ENCODE results near the gene VPS54. TPM values are rescaled to one million over a fixed set of nuclear protein-coding genes. Genes with fewer than 3 reads are reported as not detected.
"Not testable (repeated sequence)": the region's sequence is repeated elsewhere in the genome, so short reads cannot be mapped to it uniquely, and the experiment has no call there.

VPS54 gene
- total RNA-seq, 1 donor from 2014 or later, result 15.6 TPM

DNA sequence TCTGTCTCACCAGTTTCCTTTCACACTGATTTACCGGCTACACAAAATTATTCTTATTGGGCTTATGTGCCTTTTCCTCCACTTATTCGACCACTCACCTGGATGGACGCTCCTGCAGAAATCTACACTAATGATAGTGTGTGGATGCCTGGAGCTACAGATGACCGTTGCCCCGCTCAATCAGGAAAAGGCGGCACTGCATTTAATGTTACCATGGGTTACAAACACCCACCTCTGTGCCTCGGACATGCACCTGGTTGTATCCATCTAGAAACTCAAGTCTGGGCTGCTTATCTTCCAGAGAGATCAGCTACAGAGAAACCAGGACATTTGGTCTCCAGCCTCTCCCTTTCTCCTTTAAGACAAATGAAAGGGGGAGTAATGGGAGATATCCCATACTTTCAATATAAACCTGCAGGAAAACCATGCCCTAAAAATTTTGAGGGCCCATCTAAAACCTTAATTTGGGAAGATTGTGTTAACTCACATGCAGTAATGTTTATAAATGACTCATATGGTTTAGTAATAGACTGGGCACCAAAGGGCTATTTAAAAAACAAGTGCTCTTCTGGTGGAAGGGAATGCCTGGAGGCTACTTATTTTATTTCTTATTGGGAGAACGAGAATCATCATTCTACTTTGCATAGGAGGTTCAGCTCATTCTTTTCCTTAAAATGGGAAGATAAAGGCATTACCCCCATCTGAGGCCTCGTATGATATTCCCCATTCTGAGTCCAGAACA lies 24.7 kb downstream of the VPS54 start:
- peaks cover 34% of the 10 kb centered on the region for H3K36me3 Mint-ChIP-seq (ENCODE audit: low read depth)
- intact Hi-C loops (cut with micrococcal nuclease); H3K27ac Mint-ChIP-seq; H3K27me3 Mint-ChIP-seq; DNase-seq; H3K4me3 Mint-ChIP-seq: not testable (repeated sequence)
- peaks cover 10% of the 10 kb centered on the region for H3K4me1 Mint-ChIP-seq
- H3K9me3 Mint-ChIP-seq, result peaks cover 14% of the 10 kb centered on the region

DNA sequence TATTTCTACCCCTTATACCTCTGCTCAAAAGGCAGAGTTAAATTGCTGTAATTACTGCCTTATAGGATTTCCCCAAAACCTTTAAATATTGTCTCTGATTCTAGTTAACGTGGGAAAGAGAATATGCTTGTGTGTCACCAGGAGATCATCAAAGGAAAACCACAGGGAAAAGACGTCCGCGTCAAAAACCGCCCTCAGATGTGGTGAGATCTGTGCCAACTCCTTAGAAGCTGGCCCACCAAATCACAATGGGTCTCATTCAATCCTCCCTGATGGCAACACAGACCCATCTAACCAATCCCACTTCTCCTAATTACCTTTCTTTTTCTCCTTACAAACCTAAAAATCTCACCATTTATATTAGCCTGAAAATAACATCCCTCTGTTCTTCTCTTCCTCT lies 25.4 kb downstream of the VPS54 start:
- no peak overlapping the region for H3K27ac Mint-ChIP-seq
- peaks cover 14% of the 10 kb centered on the region for H3K9me3 Mint-ChIP-seq
- no peaks in the 10 kb centered on the region for H3K27me3 Mint-ChIP-seq
- intact Hi-C loops (cut with micrococcal nuclease), result no loop called here
- peak; percentile 49 for DNase-seq
- no peak overlapping the region for H3K4me3 Mint-ChIP-seq
- H3K36me3 Mint-ChIP-seq (ENCODE audit: low read depth), result peaks cover 34% of the 10 kb centered on the region
- peaks cover 10% of the 10 kb centered on the region for H3K4me1 Mint-ChIP-seq

- H3K4me1 Mint-ChIP-seq, result peaks cover 10% of the 10 kb centered on the region
- H3K27me3 Mint-ChIP-seq; H3K4me3 Mint-ChIP-seq; DNase-seq; H3K27ac Mint-ChIP-seq; intact Hi-C loops (cut with micrococcal nuclease): not testable (repeated sequence)
- peaks cover 33% of the 10 kb centered on the region for H3K36me3 Mint-ChIP-seq (ENCODE audit: low read depth)
- peaks cover 11% of the 10 kb centered on the region for H3K9me3 Mint-ChIP-seq
Observed at GRCh38 chr2:63993130-63993584, 26.1 kb downstream of the VPS54 start.

GRCh38 chr2:63992061-63992685 lies 27.1 kb downstream of the VPS54 start:
- H3K27ac Mint-ChIP-seq, result no peak overlapping the region
- H3K27me3 Mint-ChIP-seq, result no peaks in the 10 kb centered on the region
- DNase-seq, result no peak
- peaks cover 10% of the 10 kb centered on the region for H3K4me1 Mint-ChIP-seq
- peaks cover 35% of the 10 kb centered on the region for H3K36me3 Mint-ChIP-seq (ENCODE audit: low read depth)
- no peak overlapping the region for H3K4me3 Mint-ChIP-seq
- intact Hi-C loops (cut with micrococcal nuclease), result no loop called here
- H3K9me3 Mint-ChIP-seq, result peaks cover 13% of the 10 kb centered on the region

- H3K4me3 Mint-ChIP-seq; intact Hi-C loops (cut with micrococcal nuclease); DNase-seq; H3K27me3 Mint-ChIP-seq; H3K27ac Mint-ChIP-seq: not testable (repeated sequence)
- Mint-ChIP-seq H3K9me3 (peaks cover 13% of the 10 kb centered on the region), H3K36me3 (ENCODE audit: low read depth) (peaks cover 30% of the 10 kb centered on the region), H3K4me1 (peaks cover 13% of the 10 kb centered on the region)
Observed at GRCh38 chr2:63991173-63991999, 27.8 kb downstream of the VPS54 start.

DNA sequence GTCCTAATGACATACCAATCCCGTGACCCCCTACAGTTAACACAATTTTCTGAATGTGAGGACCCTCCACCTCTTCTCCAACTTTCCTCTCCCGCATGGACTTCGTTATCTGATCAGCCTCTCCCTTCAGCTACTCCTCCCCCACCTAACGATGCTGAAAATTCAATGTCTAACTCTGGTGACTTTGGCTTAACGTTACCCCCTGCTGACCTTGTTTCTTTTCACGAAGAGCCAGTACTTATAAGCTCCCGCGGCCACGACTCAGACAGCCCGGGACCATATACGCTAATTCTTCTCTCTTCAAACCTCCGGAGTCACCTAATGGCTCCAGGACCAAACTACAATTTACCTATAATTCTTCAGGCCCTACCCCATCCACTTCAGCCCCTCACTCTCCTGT lies 29.2 kb downstream of the VPS54 start:
- peak overlapping the region; percentile 11 for H3K27ac Mint-ChIP-seq
- H3K4me1 Mint-ChIP-seq, result peaks cover 21% of the 10 kb centered on the region
- peaks cover 33% of the 10 kb centered on the region for H3K36me3 Mint-ChIP-seq (ENCODE audit: low read depth)
- peaks cover 10% of the 10 kb centered on the region for H3K9me3 Mint-ChIP-seq
- no peak overlapping the region for H3K4me3 Mint-ChIP-seq
- intact Hi-C loops (cut with micrococcal nuclease), result no loop called here
- DNase-seq, result no peak
- H3K27me3 Mint-ChIP-seq, result no peaks in the 10 kb centered on the region

DNA sequence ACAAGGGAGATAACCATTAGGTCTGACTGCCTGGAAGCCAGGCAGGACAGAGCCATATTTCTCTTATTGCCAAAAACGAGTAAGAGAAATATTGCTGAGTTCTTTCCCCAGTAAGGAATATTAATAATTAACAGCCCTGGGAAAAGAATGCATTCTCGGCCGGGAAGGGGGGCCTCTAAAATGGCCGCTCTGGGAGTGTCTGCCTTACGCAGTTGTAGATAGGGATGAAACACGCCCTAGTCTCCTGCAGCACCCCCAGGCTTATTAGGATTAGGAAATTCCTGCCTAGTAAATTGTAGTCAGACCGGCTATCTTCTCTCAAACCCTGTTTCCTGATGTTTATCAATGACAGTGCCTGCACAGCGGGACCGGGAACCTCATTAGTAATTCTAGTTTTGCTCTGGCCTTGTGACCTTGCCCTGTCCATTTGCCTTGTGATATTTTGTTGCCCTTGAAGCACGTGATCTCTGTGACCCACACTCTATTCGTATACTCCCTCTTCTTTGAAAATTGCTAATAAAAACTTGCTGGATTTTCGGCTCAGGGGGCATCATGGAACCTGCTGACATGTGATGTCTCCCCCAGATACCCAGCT lies 30.3 kb downstream of the VPS54 start:
- H3K27ac Mint-ChIP-seq; intact Hi-C loops (cut with micrococcal nuclease); H3K27me3 Mint-ChIP-seq; H3K4me3 Mint-ChIP-seq; DNase-seq: not testable (repeated sequence)
- peaks cover 19% of the 10 kb centered on the region for H3K4me1 Mint-ChIP-seq
- peaks cover 10% of the 10 kb centered on the region for H3K9me3 Mint-ChIP-seq
- peaks cover 30% of the 10 kb centered on the region for H3K36me3 Mint-ChIP-seq (ENCODE audit: low read depth)

- Mint-ChIP-seq H3K36me3 (ENCODE audit: low read depth) (peaks cover 39% of the 10 kb centered on the region), H3K27ac (peak overlapping the region; percentile 79), H3K9me3 (peaks cover 4% of the 10 kb centered on the region), H3K4me3 (peak overlapping the region; percentile 42), H3K27me3 (no peaks in the 10 kb centered on the region), H3K4me1 (peaks cover 19% of the 10 kb centered on the region)
- no peak for DNase-seq
- intact Hi-C loops (cut with micrococcal nuclease), result no loop called here
Observed at GRCh38 chr2:63984606-63985359, 34.4 kb downstream of the VPS54 start.

GRCh38 chr2:63983986-63984605 lies 35.1 kb downstream of the VPS54 start:
- H3K4me1 Mint-ChIP-seq, result peaks cover 19% of the 10 kb centered on the region
- H3K4me3 Mint-ChIP-seq, result no peak overlapping the region
- H3K36me3 Mint-ChIP-seq (ENCODE audit: low read depth), result peaks cover 38% of the 10 kb centered on the region
- intact Hi-C loops (cut with micrococcal nuclease), result no loop called here
- no peak for DNase-seq
- H3K27me3 Mint-ChIP-seq, result no peaks in the 10 kb centered on the region
- H3K27ac Mint-ChIP-seq, result no peak overlapping the region
- peaks cover 4% of the 10 kb centered on the region for H3K9me3 Mint-ChIP-seq

DNA sequence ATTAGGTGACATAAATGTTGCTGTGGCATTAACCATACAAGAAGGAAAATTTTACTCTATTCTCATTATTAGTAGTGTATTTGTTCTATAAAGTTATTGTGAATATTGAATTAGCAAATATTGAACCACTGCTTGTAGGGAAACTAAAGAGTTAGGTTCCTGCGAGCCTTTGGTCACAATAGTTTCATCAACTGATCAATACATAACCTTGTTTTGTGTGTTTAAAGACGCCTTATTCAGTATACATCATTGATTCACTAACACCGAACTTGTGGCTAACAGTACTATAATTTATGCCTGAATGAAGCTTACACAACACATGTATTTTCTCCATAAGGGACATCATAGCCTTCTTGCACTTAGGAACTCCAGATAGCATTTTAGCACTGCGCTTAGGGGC lies 36.9 kb downstream of the VPS54 start:
- no peak overlapping the region for H3K4me3 Mint-ChIP-seq
- no peak overlapping the region for H3K27ac Mint-ChIP-seq
- H3K36me3 Mint-ChIP-seq (ENCODE audit: low read depth), result peaks cover 37% of the 10 kb centered on the region
- peaks cover 33% of the 10 kb centered on the region for H3K4me1 Mint-ChIP-seq
- no peak for DNase-seq
- H3K27me3 Mint-ChIP-seq, result no peaks in the 10 kb centered on the region
- intact Hi-C loops (cut with micrococcal nuclease), result no loop called here
- no peaks in the 10 kb centered on the region for H3K9me3 Mint-ChIP-seq

DNA sequence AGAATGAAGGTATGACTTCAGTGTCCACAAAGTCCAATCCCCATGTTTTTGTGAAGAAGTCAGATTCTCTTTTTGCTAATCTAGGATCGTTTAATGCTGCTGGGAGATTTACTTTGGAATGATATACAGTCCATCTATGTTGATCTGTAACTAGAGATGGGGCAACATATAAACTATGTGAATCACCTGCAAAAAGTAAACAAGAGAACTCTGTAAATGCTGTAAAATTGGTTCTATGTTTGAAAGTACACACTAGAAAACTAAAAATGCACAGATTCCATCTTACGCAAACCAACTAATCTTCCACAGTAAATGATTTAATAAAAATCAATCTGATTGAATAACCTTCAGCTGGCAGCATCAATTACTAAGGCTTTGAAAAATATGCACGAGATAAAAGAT lies 37.5 kb downstream of the VPS54 start:
- no peaks in the 10 kb centered on the region for H3K27me3 Mint-ChIP-seq
- intact Hi-C loops (cut with micrococcal nuclease), result no loop called here

GRCh38 chr2:63980794-63981193 lies 38.4 kb downstream of the VPS54 start:
- peaks cover 42% of the 10 kb centered on the region for H3K36me3 Mint-ChIP-seq (ENCODE audit: low read depth)
- intact Hi-C loops (cut with micrococcal nuclease), result no loop called here

More for the DNA sequence above, 37.5 kb downstream of the VPS54 start:
- H3K36me3 Mint-ChIP-seq (ENCODE audit: low read depth), result peaks cover 40% of the 10 kb centered on the region
- DNase-seq, result no peak
- peaks cover 34% of the 10 kb centered on the region for H3K4me1 Mint-ChIP-seq
- H3K9me3 Mint-ChIP-seq, result no peaks in the 10 kb centered on the region
- no peak overlapping the region for H3K27ac Mint-ChIP-seq
- no peak overlapping the region for H3K4me3 Mint-ChIP-seq

DNA sequence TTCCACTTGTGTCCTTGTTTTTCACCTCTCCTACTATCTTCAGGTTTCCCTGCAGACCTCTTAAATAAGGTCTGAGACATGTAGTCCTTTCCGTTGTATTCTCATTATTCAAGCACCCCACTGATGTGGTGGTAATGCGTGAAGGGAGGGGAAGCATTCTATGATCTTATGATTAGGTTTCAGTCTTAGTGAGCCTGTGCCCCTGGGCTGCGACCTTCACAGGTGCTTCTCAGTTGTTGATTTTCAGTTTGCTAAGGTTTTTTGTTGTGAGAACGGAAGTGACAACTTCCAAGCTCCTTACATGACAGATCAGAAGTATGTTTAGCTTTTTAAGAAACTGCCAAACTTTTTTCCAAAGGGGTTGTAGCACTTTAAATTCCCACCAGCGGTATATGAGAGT lies 41.3 kb downstream of the VPS54 start:
- Mint-ChIP-seq H3K9me3 (no peaks in the 10 kb centered on the region), H3K4me3 (peak overlapping the region; percentile 26), H3K27me3 (no peaks in the 10 kb centered on the region), H3K36me3 (ENCODE audit: low read depth) (peaks cover 45% of the 10 kb centered on the region), H3K27ac (peak overlapping the region; percentile 74), H3K4me1 (peaks cover 23% of the 10 kb centered on the region)
- intact Hi-C loops (cut with micrococcal nuclease), result loop anchor here (1.0 to 5.0 kb wide), 3 partner anchors 39 to 348 kb away; partner anchors contain the start of gene VPS54
- DNase-seq, result peak; percentile 80

More at GRCh38 chr2:63980794-63981193, 38.4 kb downstream of the VPS54 start:
- Mint-ChIP-seq H3K4me3 (no peak overlapping the region), H3K4me1 (peaks cover 31% of the 10 kb centered on the region), H3K9me3 (no peaks in the 10 kb centered on the region), H3K27ac (no peak overlapping the region), H3K27me3 (no peaks in the 10 kb centered on the region)
- DNase-seq, result no peak
